Jurkat, Clone E6-1 (cell line): ENCODE results near the gene DBNDD2. TPM values are rescaled to one million over a fixed set of nuclear protein-coding genes. Genes with fewer than 3 reads are reported as not detected.

Experiments
- DNase-seq: peaks from one replicate; pipeline ENCODE4 v3.0.0-alpha.2; 2011; ENCODE audit warnings: low read depth, low spot score
- H3K4me3 ChIP-seq: 2 replicates; pipeline ENCODE4 v1.5.1; 2011; ENCODE audit warnings: mild to moderate bottlenecking, low read length, control low read depth, moderate library complexity
- polyA plus RNA-seq: library from polyadenylated mRNA; unstranded; fragments of >200 nt; gene quantifications from one replicate; pipeline ENCODE4 v1.2.1, GENCODE V29; 2012; ENCODE audit warnings: missing spikeins; ENCODE audit not compliant: insufficient read length, insufficient read depth

DBNDD2 gene, protein sequence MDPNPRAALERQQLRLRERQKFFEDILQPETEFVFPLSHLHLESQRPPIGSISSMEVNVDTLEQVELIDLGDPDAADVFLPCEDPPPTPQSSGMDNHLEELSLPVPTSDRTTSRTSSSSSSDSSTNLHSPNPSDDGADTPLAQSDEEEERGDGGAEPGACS
- polyA plus RNA-seq, result 80.6 TPM

DNA sequence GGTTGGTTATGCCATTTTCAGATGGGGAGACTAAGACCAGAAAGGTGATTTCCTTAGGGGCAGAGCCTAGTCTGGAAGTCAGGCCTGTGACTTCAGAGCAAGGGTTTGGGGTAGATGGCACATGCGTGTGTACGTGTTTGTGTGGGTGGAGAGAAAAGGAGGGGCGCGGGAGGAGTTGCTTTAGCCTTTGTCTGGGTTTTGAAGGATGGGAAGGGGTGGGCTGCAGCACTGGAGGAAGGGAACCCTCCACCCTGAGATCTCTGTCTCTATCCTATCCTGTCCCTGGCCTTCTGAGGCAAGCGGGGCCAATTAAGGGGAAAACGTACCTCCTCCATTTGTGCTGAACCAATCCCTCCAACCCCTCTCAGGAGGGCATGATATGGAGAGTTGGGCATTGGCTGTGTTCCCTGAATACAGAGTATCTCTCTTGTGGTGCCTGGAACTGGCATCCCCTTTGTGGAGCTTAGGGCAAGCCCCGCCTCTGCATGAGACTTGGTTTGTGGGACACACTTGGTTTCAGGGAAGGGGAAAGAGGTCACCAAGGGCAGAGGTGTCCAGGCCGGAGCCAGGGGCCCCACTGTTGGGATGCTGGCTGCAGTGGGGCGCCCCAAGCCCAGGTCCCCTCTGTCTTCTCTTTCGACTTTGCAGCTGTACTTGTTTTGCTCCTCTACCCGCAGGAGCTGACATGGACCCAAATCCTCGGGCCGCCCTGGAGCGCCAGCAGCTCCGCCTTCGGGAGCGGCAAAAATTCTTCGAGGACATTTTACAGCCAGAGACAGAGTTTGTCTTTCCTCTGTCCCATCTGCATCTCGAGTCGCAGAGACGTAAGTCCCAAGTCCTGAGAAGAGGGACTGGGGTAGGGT lies at the start of gene DBNDD2:
DBNDD2 (plus strand) TSS at position 507 of the 863 bp plus-strand sequence; CDS start at position 686, 179 bp downstream.
- H3K4me3 ChIP-seq, result peak within 1 kb of the TSS; percentile 77

DNA sequence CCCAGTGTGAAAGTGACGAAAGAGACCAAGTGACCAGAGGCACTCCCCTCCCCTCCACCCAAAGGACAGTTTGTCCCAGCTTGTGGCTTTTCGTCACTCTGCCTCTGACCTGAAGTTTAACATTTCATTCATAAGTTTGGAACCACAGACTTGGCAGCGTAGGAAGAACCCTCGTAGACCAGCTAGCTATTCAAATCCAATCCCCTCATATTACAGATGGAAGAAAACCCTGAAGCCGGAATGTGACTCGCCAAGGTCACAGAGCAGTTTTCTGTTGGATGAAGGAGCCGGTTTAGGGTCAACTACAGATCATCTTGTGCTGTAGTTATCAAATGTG lies 49.1 kb upstream of the DBNDD2 start:
- no peak overlapping the region for H3K4me3 ChIP-seq
- DNase-seq, result no peak

More for the DNA sequence above, at the start of gene DBNDD2:
- no peak for DNase-seq

DNA sequence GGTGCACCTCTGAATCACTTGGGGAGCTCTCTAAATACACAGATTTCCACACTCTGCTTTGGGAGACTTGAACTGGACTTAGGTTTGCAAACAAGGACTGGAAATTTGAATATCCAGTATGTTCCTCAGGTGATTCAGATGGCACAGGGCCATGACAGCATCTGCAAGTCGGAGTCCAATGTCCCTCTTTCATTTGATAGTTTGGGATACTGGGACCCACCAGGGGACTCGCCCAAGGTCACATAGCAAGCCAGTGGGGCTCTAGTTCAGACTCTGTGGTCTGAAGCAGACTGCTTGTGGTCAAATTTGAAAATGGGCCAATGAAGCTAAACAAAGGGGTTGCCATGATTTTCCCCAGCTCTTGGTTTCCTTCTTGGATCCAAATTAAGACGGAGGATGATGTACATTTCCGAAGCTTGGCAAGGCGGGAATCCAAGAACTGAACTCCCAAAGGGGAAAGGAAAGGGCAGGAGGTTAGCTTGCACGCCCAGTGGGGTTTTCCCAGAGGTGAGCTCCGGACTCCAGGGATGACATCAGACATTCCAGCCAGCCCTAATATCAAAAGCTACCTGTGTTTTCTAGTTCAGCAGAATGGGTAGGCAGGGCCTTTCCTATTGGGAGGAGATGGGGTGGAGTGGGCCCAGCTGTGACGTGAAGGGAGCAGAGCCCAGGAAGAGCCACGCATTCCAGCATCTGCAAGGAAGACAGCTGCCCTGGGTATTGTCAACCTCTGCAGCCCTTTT lies 48.5 kb upstream of the DBNDD2 start:
- H3K4me3 ChIP-seq, result no peak overlapping the region
- DNase-seq, result no peak

DNA sequence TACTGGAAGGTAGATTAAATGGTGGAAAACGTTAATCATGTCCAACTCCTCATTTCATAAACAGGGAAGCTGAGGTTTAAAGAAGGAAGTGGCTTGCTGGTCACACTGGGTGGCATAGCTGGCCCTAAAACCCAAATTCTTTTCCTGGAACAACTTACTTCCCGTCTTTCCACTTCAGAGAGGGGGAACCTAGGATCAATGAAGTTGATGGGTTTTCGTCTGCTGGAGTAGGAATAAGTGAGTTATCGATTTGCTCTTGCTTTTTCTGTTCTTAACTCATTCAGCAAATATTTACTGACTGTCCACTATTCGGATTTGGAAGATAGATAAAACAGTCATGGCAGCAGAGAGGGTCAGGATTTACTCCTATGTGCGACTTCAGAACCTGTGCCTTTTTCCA lies 46.3 kb upstream of the DBNDD2 start:
- no peak for DNase-seq

DNA sequence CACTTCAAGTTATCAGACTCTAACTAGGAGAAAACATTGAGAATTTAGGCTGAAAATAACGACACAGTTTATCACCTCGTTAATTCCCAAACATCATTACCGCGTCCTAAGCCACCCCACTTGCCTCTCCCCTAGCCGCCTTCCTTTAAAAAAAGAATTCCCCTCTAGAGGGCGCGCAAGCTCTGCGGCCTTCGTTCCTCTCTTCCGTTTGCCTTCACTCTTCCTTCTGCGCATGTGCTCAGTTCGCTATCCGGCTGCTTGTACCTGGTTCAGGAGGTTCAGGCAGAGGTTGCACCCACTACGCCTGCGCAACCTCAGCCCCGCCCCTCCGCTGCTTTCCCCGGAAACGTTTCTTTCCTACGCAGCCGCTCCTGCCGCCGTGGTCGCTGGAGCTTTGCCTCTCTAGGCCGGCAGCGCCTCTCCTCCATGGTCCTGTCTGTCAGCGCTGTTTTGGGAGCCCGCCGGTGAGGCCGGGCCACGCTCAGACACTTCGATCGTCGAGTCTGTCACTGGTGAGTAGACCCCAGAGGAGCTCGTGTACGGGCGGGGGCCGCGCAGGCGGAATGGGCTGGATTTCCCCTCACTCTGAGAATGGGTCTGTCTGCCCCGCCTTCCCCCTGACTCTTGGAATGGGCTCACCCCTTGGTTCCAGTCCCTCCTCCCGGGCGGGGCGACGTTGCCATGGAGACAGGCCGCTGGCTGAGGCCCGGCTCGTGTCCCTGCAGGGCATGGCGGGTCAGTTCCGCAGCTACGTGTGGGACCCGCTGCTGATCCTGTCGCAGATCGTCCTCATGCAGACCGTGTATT lies 45.1 kb upstream of the DBNDD2 start, which contains the start of gene SYS1:
SYS1 (plus strand) TSS at position 353 of the 807 bp plus-strand sequence; CDS start at position 729, 376 bp downstream.
- peak within 1 kb of the TSS; percentile 83 for H3K4me3 ChIP-seq
- peak; percentile 97 for DNase-seq

More for the DNA sequence above, 46.3 kb upstream of the DBNDD2 start:
- no peak overlapping the region for H3K4me3 ChIP-seq

DNA sequence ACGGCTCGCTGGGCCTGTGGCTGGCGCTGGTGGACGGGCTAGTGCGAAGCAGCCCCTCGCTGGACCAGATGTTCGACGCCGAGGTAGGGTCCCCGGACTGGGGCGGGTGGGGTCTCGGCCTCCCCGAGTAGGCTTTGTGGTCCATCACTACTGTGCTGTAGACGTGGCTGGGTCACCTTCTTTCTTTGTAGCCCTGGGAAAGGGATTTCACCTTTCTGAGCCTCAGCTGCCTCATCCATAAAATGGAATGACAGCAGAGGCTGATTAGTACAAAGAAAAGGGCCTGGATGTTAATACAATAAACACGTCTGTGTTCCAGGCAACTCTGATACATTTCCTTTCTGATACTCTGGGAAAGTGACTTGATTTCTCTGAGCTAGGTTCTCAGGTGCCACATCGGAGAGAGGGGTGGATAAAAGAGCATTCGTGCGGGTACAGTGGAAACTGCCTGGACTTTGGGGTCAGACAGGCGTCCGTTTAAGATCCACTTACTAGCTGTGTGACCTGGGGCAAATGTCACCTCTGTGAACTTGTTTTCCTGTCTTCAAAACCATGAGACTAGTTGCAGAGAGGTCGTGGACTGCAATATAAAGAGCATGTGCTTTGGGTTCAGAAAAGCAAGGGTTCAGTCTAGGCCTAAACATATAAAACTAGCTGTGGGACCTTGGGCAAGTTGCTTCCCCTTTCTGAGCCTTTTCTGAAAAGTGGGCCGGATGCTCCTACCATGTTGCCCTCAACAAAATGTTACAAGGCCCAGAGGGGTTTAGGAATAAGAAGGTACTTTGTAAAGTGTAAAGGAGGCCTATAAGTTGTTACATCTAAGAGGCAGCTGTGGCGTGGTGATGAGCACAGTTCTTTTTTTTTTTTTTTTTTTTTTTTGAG lies 44.2 kb upstream of the DBNDD2 start:
- peak overlapping the region; percentile 83 for H3K4me3 ChIP-seq

DNA sequence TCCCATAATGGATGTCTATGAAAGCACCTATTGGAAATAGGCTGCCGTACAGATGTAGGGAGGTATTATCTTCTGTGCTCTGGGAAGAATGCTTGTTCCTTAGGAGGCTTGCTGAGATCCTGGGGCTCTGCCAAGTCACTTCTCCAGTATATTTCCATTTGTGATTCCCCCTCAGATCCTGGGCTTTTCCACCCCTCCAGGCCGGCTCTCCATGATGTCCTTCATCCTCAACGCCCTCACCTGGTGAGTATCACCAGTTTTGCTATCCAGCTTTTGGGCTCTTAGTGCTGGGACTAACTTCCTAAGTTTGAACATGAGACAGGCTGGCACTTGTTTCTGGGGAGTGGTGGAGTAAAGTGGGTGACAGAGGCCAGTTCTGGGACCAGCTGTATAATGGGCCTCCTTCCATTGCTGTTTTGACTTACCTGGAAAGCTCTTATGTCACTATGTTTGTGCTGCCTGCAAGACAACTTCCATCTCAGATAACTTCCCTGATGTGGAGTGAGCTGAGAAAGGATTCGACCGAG lies 42.6 kb upstream of the DBNDD2 start:
- DNase-seq, result no peak

More for the DNA sequence above, 44.2 kb upstream of the DBNDD2 start:
- no peak for DNase-seq

DNA sequence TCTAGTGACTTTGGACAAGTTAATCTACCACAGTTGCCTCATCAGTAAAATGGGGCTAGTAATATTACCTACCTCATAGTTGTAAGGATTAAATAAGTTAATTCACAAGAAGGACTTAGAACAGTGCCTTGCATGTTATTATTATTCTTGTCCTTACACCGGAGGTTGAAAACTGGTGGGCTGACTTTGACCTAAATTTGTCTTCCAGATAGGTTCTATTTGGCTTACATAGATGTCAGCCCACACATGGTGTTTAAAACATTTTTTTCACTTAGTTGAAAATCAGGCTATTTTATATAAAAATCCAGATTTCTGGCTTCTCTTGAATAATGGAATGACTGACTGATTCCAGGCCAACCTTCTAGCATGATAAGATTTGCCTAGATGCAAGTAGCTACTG lies 41.9 kb upstream of the DBNDD2 start:
- DNase-seq, result no peak
- no peak overlapping the region for H3K4me3 ChIP-seq

More for the DNA sequence above, 42.6 kb upstream of the DBNDD2 start:
- no peak overlapping the region for H3K4me3 ChIP-seq

DNA sequence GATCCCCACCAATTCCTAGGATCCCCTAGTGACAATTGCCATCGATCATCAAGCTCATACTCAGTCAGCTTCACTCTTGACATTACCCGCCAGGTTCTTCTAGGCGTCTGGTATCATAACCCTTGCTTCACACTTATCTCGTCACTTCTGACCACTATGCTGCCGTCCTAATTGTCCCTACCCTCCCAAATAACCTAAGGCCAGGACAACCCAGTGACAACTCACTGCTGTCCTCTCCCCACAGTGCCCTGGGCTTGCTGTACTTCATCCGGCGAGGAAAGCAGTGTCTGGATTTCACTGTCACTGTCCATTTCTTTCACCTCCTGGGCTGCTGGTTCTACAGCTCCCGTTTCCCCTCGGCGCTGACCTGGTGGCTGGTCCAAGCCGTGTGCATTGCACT lies 41.5 kb upstream of the DBNDD2 start:
- no peak overlapping the region for H3K4me3 ChIP-seq
- no peak for DNase-seq

DNA sequence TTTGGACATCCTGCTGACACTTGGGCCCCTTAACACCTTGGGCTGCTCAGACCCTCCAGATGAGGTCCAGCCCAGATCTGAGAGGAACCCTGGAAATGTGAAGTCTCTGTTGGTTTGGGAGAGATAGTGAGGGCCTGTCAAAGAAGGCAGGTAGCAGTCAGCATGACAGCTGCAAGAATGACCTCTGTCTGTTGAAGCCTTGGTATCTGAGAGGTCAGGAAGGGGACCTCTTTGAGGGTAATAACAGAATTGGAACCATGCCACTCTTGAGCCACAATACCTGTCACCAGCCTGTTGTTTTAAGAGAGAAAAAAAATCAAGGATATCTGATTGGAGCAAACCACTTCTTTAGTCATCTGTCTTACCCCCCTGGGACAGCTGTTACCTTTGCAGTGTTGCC lies 41.0 kb upstream of the DBNDD2 start:
- no peak overlapping the region for H3K4me3 ChIP-seq
- DNase-seq, result no peak

DNA sequence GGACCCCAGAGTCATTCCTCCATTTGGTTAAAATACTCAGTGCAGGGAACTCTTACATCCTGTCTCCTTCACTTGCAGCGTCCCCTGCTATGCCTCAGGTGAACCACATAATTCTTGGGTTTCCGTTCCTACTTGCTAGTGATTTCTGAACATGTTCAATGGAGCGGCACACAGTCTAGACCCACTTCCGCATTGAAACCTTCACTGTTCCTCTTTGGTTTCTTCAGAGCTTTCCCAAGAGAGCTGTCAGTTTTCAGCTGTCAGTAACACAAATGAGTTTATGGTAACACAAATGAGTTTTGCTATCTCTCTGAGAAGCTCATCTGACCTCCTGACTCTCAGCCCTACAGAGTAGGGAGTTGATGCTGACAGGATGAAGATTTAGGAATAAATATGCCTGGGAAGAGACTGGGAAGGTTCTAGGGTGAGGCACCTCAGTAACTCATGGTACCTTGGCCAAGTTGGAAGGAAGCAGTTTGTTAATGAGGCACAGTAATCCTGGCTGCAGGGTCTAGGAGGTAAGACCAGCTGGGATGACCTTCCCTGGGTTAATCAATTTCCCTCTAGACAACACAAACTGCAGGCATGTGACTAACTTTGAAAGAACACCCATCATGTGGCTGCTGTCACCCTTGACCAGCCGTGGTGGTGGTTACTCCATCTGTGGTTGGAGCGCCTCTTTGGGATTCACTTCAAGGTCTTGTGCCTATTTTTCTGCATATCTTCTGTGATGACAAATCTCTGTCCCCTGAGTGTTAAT lies 39.7 kb upstream of the DBNDD2 start:
- peak; percentile 91 for DNase-seq
- no peak overlapping the region for H3K4me3 ChIP-seq

DNA sequence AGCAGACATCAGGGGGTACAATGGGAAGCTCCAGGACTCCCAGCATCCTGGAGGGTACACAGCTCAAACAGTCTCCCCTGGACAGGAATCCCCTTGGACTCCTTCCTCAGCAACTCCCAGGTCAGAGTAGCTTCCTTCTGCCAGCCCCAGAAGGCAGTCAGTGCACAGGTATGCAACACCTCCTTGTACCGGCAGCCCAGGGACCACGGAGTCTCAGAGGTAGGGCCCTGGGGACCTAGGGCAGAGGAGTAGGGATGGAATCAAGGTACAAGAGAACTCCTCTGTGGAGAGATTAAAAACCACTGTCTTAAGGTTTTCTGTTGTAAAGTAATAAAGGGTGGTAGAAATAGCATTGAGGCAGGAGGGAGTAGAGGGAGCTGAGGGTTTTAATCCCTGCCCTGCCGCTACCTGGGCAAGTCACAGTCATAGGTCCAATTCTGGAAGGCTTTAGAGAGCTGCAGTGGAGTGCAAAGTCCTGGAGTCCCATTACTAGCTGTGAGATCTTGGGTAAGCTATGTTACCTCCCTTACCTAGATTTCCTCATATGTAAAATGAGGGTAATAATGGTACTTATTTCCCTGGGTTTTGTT lies 37.4 kb upstream of the DBNDD2 start:
- DNase-seq, result no peak
- no peak overlapping the region for H3K4me3 ChIP-seq

DNA sequence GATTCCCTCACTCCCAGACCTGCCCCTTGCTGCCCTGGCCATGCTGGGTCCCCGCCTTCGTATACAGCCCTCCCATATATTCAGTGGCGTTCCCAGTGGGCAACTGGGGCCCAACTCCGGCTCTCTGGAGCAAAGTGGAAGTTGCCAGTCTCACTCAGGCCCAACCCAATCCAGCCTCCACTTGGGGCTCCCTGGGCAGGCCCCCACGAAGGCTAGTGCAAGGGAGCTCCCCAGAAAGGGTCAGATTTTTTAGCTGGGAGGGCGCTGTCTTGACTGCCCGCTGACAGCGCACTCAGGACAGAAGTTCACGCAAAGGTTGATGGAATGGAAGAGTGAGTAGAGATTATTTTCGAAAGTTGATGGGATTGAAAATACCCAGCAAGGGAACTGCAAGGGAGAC lies 35.8 kb upstream of the DBNDD2 start:
- DNase-seq, result no peak
- H3K4me3 ChIP-seq, result no peak overlapping the region

DNA sequence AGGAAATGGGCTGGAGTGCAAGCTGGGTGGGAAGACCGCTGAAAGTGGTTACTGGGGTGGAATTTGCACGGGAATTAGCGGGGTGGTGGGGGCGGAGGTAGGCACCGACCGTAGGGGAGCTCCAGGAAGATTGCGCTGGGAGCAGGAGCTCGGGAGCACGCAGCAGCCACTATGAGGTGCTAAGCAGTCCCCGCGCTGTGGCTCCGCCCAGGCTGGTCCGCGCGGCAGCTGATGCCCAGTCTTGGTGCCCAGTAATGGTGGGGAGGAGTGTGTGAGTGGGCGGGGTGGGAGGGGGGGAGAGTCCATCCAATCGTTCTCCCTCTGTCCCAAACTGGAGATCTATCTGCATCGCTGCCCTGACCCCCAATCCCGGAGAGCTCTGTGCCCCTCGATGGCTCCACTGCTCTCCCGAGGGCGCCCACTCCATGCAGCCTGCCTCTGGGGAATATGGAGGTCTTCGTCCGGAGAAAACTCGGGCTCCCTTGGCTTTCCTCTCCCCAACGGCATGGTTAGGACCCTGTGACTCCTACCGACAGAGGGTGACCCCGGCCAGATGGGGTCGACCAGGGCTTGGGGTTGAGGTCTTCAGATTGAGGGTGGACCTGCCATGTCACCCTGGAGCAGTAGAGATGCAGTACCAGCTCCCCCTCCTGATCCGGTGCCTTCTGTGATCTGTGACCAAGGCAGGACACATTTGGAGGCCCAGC lies 35.3 kb upstream of the DBNDD2 start:
- no peak overlapping the region for H3K4me3 ChIP-seq

DNA sequence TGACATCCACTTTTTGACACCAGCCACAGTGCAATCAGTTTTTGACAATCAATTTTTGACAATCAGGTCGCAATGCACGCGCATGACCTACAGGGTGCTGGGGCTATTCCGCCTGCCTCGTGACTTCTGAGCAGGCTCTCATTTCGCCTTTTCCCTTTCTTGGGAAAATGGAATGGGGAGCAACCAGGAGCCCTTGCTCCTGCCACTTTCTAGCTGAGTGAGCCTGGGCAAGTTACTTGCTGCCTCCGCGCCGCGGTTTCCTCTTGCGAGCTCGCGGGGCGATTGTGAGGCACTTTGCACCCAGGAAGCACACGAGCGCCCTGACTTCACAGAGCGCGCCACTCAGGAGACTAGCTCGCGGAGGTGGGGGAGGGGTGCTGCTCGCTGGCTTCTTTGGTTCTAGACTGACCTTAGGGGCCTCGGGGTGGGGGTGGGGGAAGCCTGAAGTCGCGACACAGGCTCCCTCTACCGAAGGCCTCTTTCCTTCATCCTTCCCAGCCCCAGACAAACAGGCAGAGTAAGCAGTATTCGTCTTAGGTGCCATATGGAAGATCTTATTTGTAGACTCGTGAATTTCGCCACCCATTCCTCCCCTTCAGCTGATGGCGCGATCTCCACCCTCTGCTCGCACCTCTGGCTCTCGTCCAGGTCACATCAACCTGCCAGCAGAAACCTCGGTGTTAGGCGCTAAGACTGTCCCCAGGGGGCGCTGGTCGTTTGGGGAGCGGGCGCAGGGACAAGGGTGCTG lies 34.6 kb upstream of the DBNDD2 start:
- H3K4me3 ChIP-seq, result peak overlapping the region; percentile 53
- DNase-seq, result peak; percentile 77

More for the DNA sequence above, 35.3 kb upstream of the DBNDD2 start:
- no peak for DNase-seq

DNA sequence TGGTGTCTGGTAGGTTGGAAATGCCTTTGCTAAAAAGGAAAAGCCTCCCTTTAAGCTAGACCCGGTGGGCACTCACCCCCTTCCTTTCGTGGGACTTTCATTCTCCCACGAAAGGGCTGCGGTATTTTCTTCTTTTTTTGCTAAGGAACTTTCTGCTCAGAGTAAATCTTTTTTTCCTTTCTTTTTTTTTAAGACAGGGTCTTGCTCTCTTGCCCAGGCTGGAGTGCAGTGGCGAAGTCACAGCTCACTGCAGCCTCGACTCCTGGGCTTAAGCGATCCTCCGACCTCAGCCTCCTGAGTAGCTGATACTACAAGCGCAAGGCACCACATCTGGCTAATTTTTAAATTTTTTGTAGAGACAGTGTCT lies 34.0 kb upstream of the DBNDD2 start:
- no peak for DNase-seq
- H3K4me3 ChIP-seq, result peak overlapping the region; percentile 53
